ENCODE measurements around the gene ZNF385B.

DNA sequence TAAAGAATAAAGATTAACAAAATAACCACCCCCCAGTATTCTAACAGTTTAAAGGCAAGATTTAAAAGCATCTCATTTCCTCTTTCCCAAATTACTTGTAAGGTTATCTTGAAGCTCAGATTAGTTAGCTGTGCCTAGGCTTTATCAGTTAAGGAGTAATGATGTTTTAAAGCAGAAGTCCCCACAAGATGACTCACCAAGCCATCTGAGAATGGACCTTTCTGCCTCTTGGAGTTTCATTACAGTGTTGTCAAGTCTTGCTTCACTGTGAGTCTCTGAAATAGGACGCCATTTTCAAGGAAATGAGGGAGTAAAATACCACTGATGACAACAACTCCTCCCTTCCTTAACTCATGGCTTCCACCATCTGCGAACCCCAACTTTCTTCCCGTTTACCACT lies 35.9 kb downstream of the ZNF385B start:
- no peak for TF ChIP-seq SIN3A (IDR thresholded peaks at IDR 0.05; ENCODE audit: borderline replicate concordance, insufficient read depth, low read length)
- TF ChIP-seq TAF1 (IDR thresholded peaks at IDR 0.05; ENCODE audit: borderline replicate concordance, insufficient read depth, low read length): no peak
- no peak for TF ChIP-seq POLR2AphosphoS5 (IDR thresholded peaks at IDR 0.05; ENCODE audit: low read depth, low read length)
- no peak for TF ChIP-seq REST (IDR thresholded peaks at IDR 0.05; ENCODE audit: insufficient read depth in 1 of 2, low read depth in 2 of 2, low read length in 2 of 2)
- no peak for TF ChIP-seq FOXP2 (optimal IDR thresholded peaks at IDR 0.05; ENCODE audit: borderline replicate concordance, extremely low read depth, extremely low read length, insufficient read depth)
